Activated CD4-positive, alpha-beta T cell treated with anti-CD3 and anti-CD28 coated beads for 24 hours (primary cell): ENCODE results near the gene PPM1A.
A peak's percentile ranks its signal among the peaks of the same experiment; 100 is the strongest.

Experiments used
- DNase-seq, 2 donors: peaks; one replicate each; pipeline ENCODE4 v3.0.0-alpha.2; 2020; ENCODE audit warnings: low read depth in 2 of 2

The PPM1A gene

GRCh38 chr14:60248697-60249318, at the start of gene PPM1A:
PPM1A (plus strand) TSS chr14:60249221; CDS start chr14:60282704, 33,483 bp downstream.
- DNase-seq = peak; percentile 91 to 94

GRCh38 chr14:60199321-60199720, 49.7 kb upstream of the PPM1A start:
- DNase-seq = no peak

DNA sequence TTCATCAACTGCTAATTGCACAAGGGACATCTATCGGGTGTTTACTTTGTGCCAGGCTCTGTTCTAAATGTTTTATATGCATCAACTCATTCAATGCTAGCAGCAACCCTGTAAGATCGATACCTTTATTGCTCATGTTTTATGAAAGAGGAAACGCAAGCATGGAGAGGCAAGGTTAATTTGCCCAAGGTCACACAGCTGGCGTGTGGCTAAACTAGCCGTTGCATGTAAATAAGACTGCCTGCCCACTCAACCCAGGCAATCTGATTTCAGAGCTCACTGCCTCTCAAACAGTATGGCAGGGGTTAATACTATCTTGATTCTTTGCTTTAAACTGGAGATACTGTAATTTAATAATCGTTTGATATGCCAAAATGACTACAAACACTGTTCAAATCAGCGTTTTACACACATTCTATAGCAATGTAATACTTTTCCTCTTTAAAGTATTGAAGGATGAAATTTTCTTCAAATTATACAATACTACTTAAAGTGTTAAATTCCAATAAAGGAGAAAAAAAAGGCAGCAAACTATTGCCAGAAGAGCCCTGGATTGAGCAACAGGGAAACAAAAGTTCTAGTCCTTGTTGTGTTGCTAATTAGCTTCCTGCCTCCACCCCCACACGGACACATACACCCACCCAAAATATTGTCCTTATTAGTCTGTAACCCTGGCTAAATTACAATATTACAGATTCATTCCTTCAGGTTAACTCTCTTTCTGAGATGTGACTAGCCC, 44.7 kb upstream of the PPM1A start:
- DNase-seq = no peak

DNA sequence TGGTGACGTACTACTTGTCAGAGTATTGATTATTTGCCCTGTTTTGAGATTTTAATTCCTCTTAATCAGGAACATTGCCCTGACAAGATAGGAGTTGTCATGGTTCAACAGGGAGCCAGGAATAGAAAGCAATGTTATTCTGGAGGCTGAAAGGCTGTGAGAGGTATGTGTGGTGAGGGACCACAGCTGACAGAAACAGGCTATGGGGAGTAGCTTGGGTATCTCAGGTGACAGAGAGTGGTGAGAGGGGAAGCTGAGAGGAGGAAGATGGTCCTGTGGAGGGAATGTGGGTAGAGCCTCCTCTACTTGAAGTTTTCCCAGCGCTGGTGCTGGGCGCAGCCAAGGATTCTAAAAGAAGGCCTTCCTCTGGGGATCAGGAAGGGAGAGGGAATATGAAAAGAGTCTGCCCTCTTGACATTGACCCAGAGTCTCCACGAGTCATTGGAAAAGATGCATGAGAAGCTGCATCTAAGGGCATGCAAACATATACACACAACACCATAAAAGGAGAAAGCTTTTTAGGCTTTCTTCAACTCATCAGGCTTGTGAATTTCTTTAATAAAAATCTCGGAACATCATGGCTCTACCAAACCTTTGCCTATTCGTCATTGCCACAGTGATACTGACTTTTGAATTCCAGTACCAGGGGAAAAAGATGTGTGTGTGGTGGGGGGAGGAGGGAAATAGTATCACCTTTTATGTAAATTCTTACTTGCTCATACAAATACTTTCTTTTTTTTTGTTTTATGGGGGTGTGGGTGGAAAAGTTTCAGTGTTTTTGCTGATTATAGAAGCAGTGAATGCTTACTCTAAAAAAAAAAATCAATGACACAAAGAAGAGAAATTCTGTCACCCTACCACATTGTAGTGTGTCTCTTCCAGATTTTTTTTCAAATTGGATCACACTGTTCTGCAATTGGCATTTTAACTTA, 43.9 kb upstream of the PPM1A start:
- no peak for DNase-seq

- DNase-seq = no peak
Observed at GRCh38 chr14:60206249-60206670, 42.8 kb upstream of the PPM1A start.

- DNase-seq = no peak
Observed at GRCh38 chr14:60206837-60207533, 42.0 kb upstream of the PPM1A start.

- no peak for DNase-seq
Observed at GRCh38 chr14:60210703-60211102, 38.3 kb upstream of the PPM1A start.

DNA sequence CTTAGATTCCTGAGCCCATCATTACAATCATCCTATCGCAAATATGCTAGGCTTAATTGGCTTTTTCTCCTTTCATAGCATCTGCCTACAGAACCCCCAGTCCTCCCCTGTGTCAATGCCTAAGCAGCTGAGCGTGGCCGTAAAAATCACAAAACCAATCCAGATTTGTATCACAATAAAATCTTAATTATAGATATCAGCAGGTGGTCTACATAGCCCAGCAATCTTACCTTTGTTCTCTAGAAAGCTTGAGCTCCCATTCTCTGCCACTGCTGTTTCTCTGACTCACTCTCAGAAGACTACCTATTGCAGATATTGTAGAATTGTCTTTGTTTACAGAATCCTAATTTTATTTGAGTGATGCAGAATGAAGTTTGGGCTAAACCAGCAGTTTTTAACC, 37.9 kb upstream of the PPM1A start:
- no peak for DNase-seq

GRCh38 chr14:60212503-60213371, 36.3 kb upstream of the PPM1A start:
- no peak for DNase-seq

GRCh38 chr14:60214003-60214402, 35.0 kb upstream of the PPM1A start:
- DNase-seq = no peak

GRCh38 chr14:60214415-60215126, 34.5 kb upstream of the PPM1A start:
- DNase-seq = no peak

GRCh38 chr14:60215127-60215444, 33.9 kb upstream of the PPM1A start:
- DNase-seq = no peak

GRCh38 chr14:60215520-60216420, 33.3 kb upstream of the PPM1A start:
- no peak for DNase-seq

GRCh38 chr14:60217713-60218112, 31.3 kb upstream of the PPM1A start:
- DNase-seq = no peak

DNA sequence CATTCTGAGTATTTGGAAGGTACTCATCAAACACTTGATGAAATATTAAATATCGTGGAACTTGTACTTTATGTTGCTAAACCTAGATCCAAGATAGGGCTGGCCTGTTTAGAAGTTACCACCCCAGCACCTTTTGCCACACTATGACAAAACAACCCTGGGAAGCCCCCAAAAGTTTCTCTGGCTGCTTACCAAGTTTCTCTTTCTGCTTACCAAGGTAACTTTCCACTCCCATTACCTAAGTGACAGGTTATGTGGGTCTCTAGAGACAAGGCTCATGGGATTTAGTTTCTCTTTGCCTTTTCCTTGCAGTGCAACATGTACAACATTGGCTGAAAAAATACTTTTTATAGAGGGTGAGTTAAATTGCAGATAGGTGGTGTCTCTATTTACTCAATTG, 28.9 kb upstream of the PPM1A start:
- DNase-seq = no peak

GRCh38 chr14:60220917-60221316, 28.1 kb upstream of the PPM1A start:
- DNase-seq = no peak

DNA sequence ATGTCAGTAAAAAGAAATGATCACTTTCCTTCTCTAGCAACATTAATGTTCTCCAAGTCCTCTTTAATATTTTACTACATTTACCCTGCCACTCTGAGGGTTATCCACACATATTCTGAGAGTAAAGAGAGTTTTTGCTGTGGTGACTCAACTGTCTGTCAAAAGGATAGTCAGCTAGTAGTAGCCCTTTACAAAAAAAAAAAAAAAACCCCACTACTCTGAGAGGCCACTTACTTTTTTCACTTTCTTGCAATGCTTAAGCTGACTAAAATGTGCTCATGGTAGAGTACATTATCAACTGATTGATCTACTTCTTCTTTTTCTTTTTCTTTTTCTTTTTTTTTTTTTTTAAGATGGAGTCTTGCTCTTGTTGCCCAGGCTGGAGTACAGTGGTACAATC, 27.6 kb upstream of the PPM1A start:
- DNase-seq = no peak

GRCh38 chr14:60222820-60223219, 26.2 kb upstream of the PPM1A start:
- DNase-seq = no peak

GRCh38 chr14:60225265-60225664, 23.8 kb upstream of the PPM1A start:
- no peak for DNase-seq
